Lung (tissue), 12 donors: ENCODE results near the gene POLQ. TPM values are rescaled to one million over a fixed set of nuclear protein-coding genes. Genes with fewer than 3 reads are reported as not detected.

Experiments used
- ATAC-seq: fragments of 200-7000 bp; cut with Tn5 transposase; one replicate; pipeline ENCODE4 v1.9.1; 2020; ENCODE audit warnings: moderate number of reproducible peaks; ENCODE audit not compliant: insufficient read depth, low FRiP score
- DNase-seq, 3 donors: peaks; one replicate each; pipeline ENCODE4 v3.0.0-alpha.2; 2013 to 2017
- H3K27ac ChIP-seq, 2 donors: one replicate each; pipeline ENCODE4 v1.5.1; 2013; ENCODE audit warnings: mild to moderate bottlenecking in 2 of 2, moderate library complexity in 2 of 2, control low read depth in 1 of 2, inconsistent platforms in 1 of 2, low read depth in 1 of 2, low read length in 1 of 2
- H3K27me3 ChIP-seq, 3 donors: one replicate each; pipeline ENCODE4 v1.5.1; 2013; ENCODE audit warnings: low read length in 2 of 3; ENCODE audit not compliant: control insufficient read depth in 3 of 3, insufficient read depth in 3 of 3
- H3K36me3 ChIP-seq, 4 donors: one replicate each; pipeline ENCODE4 v1.5.1; 2013; ENCODE audit warnings: low read length in 4 of 4, mild to moderate bottlenecking in 1 of 4, moderate library complexity in 1 of 4; ENCODE audit not compliant: control insufficient read depth in 4 of 4, insufficient read depth in 4 of 4
- H3K4me1 ChIP-seq, 5 donors: one replicate each; pipeline ENCODE4 v1.5.1; 2013; ENCODE audit warnings: low read length in 5 of 5, mild to moderate bottlenecking in 2 of 5, moderate library complexity in 1 of 5; ENCODE audit not compliant: control insufficient read depth in 5 of 5, insufficient read depth in 5 of 5
- H3K4me3 ChIP-seq: one replicate; pipeline ENCODE4 v1.5.1; 2013; ENCODE audit warnings: mild to moderate bottlenecking, control low read depth, moderate library complexity
- H3K9ac ChIP-seq, 2 donors: one replicate each; pipeline ENCODE4 v1.5.1; 2013; ENCODE audit warnings: low read length in 2 of 2, control low read depth in 1 of 2; ENCODE audit not compliant: insufficient read depth in 1 of 2
- H3K9me3 ChIP-seq, 4 donors: one replicate each; pipeline ENCODE4 v1.5.1; 2013; ENCODE audit warnings: low read length in 3 of 4, mild to moderate bottlenecking in 1 of 4, moderate library complexity in 1 of 4; ENCODE audit not compliant: control insufficient read depth in 4 of 4, insufficient read depth in 3 of 4
- CTCF ChIP-seq: IDR thresholded peaks from 2 replicates; pipeline ENCODE4 v1.5.1; 2012; ENCODE audit warnings: mild to moderate bottlenecking; ENCODE audit errors: control extremely low read depth, extremely low read depth
- WGBS, 2 donors: extraction: QIAGEN DNeasy Blood & Tissue Kit; methylation state at CpG; one replicate each; pipeline ENCODE4 v1.1.7; 2013; 5-methylcytosine and 5-hydroxymethylcytosine counted together
- polyA plus RNA-seq, 2 donors: library from polyadenylated mRNA; stranded (reverse); fragments of 200-250 nt; gene quantifications; one replicate each; pipeline ENCODE4 v1.2.1, GENCODE V29; 2013
- total RNA-seq, 2 donors: library from RNA; depleted of rRNA in 1 of 2; stranded (reverse); fragments of >200 nt in 1 of 2; gene quantifications; one replicate each; pipeline ENCODE4 v1.2.1, GENCODE V29; 2014 to 2021
- donor health status: control.
- donor health status: control.
- donor health status: Bipolar disorder and iron deficiency.
- donor health status: healthy.
- donor health status: DM: yes; HTN: yes; CAD: no.

Gene POLQ
- total and polyA plus RNA-seq, 4 donors = 0.16 to 2.1 (median 0.51) TPM

GRCh38 chr3:121477589-121477988 is 68.2 kb downstream of the POLQ start:
- 96 to 97% methylated on average over 5 of the region's 5 CpGs for WGBS, 2 donors
- no peaks in the 10 kb centered on the region for H3K36me3 ChIP-seq
- no peak overlapping the region for H3K9ac ChIP-seq
- ATAC-seq (no peak), DNase-seq (no peak)
- peaks cover 0 to 14% (median 0%) of the 10 kb centered on the region in 5 donors for H3K4me1 ChIP-seq
- TF ChIP-seq CTCF = no peak
- H3K9me3 ChIP-seq = no peaks in the 10 kb centered on the region
- no peaks in the 10 kb centered on the region for H3K27me3 ChIP-seq
- no peak overlapping the region for H3K4me3 ChIP-seq
- H3K27ac ChIP-seq = no peak overlapping the region

- ATAC-seq = no peak
- no peak for TF ChIP-seq CTCF
- no peaks in the 10 kb centered on the region for H3K9me3 ChIP-seq
- no peak overlapping the region for H3K4me3 ChIP-seq
- DNase-seq = no peak
- no peaks in the 10 kb centered on the region for H3K4me1 ChIP-seq
- H3K9ac ChIP-seq = no peak overlapping the region
- peaks cover 0 to 2% (median 0%) of the 10 kb centered on the region in 4 donors for H3K36me3 ChIP-seq
- no peaks in the 10 kb centered on the region for H3K27me3 ChIP-seq
- no peak overlapping the region for H3K27ac ChIP-seq
- 97 to 98% methylated on average over 2 of the region's 2 CpGs for WGBS, 2 donors
Observed at GRCh38 chr3:121473001-121473400, 72.8 kb downstream of the POLQ start.

GRCh38 chr3:121467085-121467484 is 78.7 kb downstream of the POLQ start:
- ATAC-seq = no peak
- no peaks in the 10 kb centered on the region for H3K4me1 ChIP-seq
- WGBS, 2 donors = 83 to 91% methylated on average over 2 of the region's 2 CpGs

More at GRCh38 chr3:121467085-121467484, 78.7 kb downstream of the POLQ start:
- DNase-seq = no peak
- no peak for TF ChIP-seq CTCF
- Histone ChIP-seq H3K36me3 (peaks cover 0 to 2% (median 0%) of the 10 kb centered on the region in 4 donors), H3K4me3 (no peak overlapping the region), H3K9me3 (no peaks in the 10 kb centered on the region), H3K9ac (no peak overlapping the region), H3K27me3 (no peaks in the 10 kb centered on the region), H3K27ac (no peak overlapping the region)
